SH-SY5Y (cell line): ENCODE data around the gene SP9.

Experiments used
- GATA2 ChIP-seq: IDR thresholded peaks from 2 replicates; pipeline ENCODE4 v1.6.1; 2011; ENCODE audit warnings: mild to moderate bottlenecking, low read depth, low read length
- GATA3 ChIP-seq: IDR thresholded peaks from 2 replicates; pipeline ENCODE4 v1.6.1; 2011; ENCODE audit warnings: low read depth, mild to moderate bottlenecking, low read length, moderate library complexity

GRCh38 chr2:174350593-174351181, 15.9 kb downstream of the SP9 start:
- TF ChIP-seq GATA2 (no peak), GATA3 (no peak)
